ENCODE results near the gene BMP6. TPM values are rescaled to one million over a fixed set of nuclear protein-coding genes. Genes with fewer than 3 reads are reported as not detected.

Gene BMP6
- total RNA-seq, 1 donor from 2014 or later, result 1.3 TPM

DNA sequence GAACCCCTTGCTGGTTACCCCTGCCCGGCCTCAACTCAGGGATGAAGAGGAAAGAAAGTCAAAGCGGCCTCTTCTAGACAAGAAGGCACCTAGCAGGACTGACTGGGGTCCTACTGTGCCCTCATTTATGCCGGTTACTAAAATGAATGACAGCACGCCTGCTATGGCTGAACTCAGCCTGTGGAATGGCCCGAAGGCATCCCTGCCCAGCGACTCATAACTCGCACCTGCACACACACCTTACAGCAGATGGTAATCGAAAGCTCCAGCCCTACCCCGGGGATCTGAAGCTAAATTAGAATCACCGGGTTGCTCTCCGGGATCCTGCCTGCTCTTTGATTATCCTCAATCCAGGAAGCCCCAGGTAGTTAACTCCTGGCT lies 185.4 kb downstream of the BMP6 start:
- TF ChIP-seq, protein P1, sequence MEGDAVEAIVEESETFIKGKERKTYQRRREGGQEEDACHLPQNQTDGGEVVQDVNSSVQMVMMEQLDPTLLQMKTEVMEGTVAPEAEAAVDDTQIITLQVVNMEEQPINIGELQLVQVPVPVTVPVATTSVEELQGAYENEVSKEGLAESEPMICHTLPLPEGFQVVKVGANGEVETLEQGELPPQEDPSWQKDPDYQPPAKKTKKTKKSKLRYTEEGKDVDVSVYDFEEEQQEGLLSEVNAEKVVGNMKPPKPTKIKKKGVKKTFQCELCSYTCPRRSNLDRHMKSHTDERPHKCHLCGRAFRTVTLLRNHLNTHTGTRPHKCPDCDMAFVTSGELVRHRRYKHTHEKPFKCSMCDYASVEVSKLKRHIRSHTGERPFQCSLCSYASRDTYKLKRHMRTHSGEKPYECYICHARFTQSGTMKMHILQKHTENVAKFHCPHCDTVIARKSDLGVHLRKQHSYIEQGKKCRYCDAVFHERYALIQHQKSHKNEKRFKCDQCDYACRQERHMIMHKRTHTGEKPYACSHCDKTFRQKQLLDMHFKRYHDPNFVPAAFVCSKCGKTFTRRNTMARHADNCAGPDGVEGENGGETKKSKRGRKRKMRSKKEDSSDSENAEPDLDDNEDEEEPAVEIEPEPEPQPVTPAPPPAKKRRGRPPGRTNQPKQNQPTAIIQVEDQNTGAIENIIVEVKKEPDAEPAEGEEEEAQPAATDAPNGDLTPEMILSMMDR (conservative IDR thresholded peaks at IDR 0.05; ENCODE audit: low read depth, low read length), result no peak
- no peak for DNase-seq (ENCODE audit: low read depth)
- H3K4me3 ChIP-seq (ENCODE audit: low read depth, low read length), result peak overlapping the region; percentile 69

DNA sequence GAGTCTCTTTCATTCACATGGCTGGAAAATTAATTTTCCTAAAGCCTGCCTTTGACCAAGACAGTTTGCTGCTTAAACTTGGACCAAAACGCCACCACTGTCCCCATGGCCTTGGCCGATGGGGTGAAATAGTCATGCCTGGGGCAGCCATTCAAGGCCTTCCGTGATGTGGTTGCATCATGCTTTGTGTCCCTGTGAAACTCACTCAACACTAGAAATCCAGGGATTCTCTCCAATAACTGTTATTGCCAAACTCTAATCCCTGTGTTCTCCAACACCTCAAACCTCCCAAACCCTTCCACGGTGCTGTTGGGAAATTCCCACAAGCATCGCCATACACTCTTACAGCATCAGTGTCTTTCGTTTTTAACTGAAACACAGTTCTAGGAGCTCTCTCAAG lies 186.1 kb downstream of the BMP6 start:
- TF ChIP-seq, protein P1 (conservative IDR thresholded peaks at IDR 0.05; ENCODE audit: low read depth, low read length), result no peak
- no peak overlapping the region for H3K4me3 ChIP-seq (ENCODE audit: low read depth, low read length)
- DNase-seq (ENCODE audit: low read depth), result no peak

DNA sequence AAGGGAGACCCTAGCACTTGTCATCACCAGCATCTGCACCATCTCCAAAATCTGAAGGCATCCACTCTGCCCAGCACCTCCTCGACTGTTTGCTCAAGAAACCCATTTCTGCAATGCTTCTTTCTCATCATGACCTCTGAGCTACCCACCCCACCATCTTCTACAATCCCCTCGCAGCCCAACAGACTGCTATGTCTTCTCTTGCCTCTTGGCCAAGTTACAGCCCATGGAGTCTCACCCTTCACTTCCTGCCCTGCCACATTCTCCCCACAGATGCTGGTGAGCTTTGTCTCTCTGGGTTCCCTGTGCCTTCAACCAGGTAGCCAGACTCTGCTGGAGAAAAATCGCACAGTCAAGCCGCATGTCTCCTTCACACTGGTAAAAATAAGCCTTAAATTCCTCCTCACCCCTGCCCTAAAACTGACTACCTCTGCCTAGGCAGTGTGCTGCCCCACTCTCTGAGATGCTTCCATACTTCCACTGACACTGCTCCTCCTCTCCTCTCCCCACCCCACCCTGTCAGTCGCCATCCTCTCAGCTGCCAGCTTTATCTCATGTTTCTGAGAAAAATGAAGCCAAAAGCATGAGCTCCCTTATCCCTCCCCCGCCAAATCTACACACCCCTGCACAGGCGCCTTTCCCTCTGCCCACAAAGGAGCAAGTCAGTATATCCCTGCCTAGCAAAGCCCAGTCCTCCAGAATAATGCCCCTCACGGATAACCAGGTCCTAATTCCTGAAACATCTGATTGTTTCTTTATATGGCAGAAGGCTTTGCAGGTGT lies 187.0 kb downstream of the BMP6 start:
- no peak overlapping the region for H3K4me3 ChIP-seq (ENCODE audit: low read depth, low read length)
- DNase-seq (ENCODE audit: low read depth), result no peak
- TF ChIP-seq, protein P1 (conservative IDR thresholded peaks at IDR 0.05; ENCODE audit: low read depth, low read length), result no peak

DNA sequence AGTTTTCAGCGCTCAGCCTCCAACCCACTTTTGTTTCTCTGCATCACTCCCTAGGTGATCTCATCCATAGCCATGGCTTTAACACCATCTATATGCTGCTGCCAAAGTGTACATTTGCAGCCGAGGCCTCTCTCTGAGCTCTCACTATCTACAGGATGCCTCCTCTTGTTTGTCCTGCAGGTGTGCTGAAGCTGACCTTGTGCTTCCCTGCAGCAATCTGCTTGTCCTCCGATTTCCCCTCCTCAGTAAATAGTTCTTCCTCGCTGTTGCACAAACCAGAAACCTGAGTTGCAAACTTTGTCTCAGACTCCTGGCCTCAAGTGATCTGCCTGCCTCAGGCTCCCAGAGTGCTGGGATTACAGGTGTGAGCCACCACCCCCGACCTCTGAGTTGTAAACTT lies 188.4 kb downstream of the BMP6 start:
- TF ChIP-seq, protein P1 (conservative IDR thresholded peaks at IDR 0.05; ENCODE audit: low read depth, low read length), result no peak
- no peak overlapping the region for H3K4me3 ChIP-seq (ENCODE audit: low read depth, low read length)
- no peak for DNase-seq (ENCODE audit: low read depth)

DNA sequence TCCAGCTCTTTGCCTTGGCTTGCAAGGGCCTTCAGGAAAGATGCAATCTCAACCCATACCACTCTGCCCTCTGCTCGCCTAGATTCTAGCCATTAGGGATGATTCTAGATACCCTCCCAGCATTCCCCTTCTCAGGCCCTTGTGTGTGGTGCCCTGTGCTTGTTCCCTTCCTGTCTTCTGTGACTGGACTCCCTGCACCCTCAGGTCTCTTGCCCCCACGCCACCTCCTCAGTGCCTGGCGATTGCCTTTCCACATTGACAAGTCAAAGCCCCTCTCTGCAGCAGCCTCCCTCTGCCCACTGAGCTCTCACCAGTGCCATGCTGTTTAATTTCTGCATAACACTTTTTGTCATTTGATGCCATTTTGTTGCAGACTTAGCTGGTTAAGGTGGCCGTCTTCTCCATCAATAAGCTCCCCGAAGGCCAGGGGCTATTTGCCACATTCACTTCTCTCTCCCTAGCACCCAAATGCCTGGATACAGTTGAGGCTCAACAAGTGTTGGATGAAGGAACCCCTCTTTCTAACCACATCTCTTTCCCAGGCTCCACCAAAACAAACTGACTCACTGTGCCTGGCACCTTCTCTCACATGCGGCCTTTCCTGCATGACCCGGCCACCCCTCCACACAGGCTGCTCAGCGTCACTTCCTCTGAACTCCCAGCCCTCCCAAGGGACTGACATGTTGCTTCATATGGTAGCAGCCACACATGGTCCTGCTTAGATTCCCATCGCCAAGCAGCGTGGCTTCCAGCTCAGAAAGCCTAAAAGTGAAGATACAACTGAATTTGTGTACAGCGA lies 189.3 kb downstream of the BMP6 start:
- DNase-seq (ENCODE audit: low read depth), result no peak
- no peak overlapping the region for H3K4me3 ChIP-seq (ENCODE audit: low read depth, low read length)
- TF ChIP-seq, protein P1 (conservative IDR thresholded peaks at IDR 0.05; ENCODE audit: low read depth, low read length), result no peak

DNA sequence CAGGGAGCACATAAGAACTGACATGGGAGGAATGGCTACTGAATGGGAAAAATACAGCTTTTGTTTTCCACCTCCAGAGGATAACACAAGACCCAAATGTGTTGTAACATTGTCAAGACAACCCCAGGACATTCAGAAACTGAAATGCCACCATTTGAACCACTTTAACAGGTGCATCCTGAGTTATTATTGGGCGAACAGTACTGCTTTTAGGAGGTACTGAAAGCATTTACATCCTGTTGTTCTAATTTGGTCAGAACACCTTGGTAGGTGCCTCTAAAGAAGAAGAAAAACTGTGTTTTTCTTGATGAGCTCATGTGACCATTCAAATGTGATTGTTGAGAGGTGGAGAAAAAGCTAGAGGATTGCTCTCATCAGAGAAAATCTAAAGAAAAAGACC lies 191.1 kb downstream of the BMP6 start:
- TF ChIP-seq, protein P1 (conservative IDR thresholded peaks at IDR 0.05; ENCODE audit: low read depth, low read length), result no peak
- DNase-seq (ENCODE audit: low read depth), result no peak

More for the DNA sequence above, 191.1 kb downstream of the BMP6 start:
- no peak overlapping the region for H3K4me3 ChIP-seq (ENCODE audit: low read depth, low read length)

Data from epithelial cell of proximal tubule (primary cell).